HG03439 (cell line): ENCODE measurements around the gene UBL4B.

Experiments
- ATAC-seq: cut with Tn5 transposase; IDR thresholded peaks from one replicate; pipeline ENCODE4 v1.9.1; 2021; ENCODE audit warnings: mild to moderate bottlenecking, moderate library complexity; ENCODE audit not compliant: unreplicated experiment

UBL4B gene

GRCh38 chr1:110112656-110113055, 413 bp downstream of the UBL4B start:
- no peak for ATAC-seq

DNA sequence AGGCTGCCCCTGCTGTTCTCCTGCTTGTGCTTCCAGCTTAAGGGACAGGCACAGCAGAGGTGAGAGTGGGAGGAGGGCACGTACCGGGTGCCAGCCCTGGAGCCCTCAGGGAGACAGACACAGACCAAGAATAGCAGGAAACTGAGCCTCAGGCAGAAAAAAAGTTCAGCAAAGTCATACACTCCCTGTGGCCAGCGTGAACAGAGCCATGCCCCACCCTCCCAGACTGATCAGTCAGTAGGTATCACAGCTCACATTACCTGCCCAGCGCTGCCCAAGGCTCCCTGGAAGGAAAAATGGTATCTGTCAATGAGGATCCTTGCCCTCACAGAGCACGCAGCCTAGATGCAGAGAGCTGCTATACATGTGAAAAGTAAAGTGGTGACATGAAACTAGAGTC, 1.3 kb downstream of the UBL4B start:
- no peak for ATAC-seq

DNA sequence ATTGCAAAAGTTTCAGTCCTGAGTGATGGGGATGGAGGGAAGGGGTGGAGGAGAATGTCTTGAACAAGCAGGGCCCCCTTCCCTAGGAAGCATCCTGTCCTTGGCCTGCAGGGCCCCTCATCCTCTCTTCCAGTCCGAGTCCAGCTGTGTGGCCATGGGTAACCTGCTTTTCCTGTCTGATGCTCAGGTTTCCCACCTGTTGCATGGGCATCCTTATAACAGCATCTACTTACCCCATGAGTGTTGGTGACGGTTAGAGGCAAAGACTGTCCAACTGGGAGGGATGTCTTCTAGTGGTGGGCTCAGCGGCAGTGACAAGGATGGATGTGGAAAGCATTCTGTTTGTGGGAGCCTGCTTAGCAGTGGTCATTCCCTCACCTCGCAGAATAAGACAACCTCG, 1.9 kb downstream of the UBL4B start:
- no peak for ATAC-seq

DNA sequence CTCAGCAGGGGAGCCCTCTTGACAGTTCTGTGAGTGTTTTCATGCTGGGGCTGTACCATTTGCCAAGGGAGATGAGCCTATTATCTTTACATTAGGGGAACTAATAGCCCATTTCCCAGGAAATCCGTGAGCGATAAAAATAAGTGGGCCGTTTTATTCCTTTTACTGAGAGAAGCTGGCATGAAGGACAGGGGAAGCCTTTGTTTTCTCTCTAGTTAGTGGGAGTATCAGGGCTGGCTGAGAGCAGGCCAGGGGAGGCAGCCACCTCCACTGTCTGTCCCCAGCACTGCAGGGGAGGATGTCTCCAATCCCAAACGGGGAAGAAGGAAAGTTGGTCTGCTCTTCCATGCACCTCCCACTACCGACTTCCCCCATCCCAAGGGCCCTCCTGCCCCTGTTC, 2.5 kb downstream of the UBL4B start:
- no peak for ATAC-seq

GRCh38 chr1:110118636-110119396, 6.6 kb downstream of the UBL4B start:
- no peak for ATAC-seq

GRCh38 chr1:110119843-110120242, 7.6 kb downstream of the UBL4B start:
- ATAC-seq, result no peak

GRCh38 chr1:110120960-110121561, 8.8 kb downstream of the UBL4B start:
- ATAC-seq, result no peak

DNA sequence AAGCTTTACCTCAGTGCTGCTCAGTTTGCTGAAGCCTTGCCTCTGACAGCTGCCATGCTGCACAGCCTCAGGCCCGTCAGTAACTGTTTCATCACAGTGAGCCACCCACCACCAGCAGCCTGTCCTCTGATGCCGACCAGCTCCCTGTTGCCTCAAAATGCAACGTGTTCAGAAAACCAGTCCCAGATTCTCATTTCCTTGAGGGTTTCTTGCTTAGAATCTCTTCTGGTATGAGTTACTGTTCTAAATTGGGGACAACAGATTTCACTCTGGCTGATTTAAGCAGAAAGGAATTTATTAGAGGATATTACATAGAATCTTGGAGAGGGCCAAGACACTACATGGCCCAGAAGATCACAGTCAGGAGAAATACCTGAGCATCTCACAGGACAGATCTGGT, 11.0 kb downstream of the UBL4B start:
- ATAC-seq, result no peak

GRCh38 chr1:110125810-110126209, 13.6 kb downstream of the UBL4B start:
- ATAC-seq, result no peak

DNA sequence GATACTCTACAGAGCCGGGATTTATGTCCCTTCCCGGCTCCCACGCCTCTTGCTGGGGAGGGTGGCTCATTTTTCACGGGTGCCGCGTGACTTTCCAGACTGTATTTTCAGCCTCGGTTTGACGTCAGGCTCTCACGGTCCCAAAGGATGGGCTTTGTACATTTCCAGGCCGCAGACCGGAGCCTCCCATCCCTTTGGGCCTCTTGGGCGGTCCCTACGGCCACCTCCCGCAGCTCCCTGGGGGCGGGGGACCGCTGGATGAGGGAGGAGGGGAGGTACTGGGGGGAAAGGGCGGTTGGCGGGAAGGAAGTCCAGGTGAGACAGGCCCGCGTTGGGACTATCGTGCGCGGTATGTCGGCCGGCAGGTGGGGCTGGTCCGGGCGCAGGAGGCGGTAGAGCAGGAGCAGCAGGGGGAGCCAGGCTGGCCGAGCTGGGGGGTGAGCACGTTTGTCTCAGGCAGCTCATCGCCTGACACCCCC, 17.9 kb downstream of the UBL4B start:
- no peak for ATAC-seq

GRCh38 chr1:110130989-110131388, 18.7 kb downstream of the UBL4B start:
- no peak for ATAC-seq

- no peak for ATAC-seq
These were observed 20.4 kb downstream of the UBL4B start for GRCh38 chr1:110132682-110133081.

GRCh38 chr1:110133436-110133835, 21.2 kb downstream of the UBL4B start:
- ATAC-seq, result no peak

DNA sequence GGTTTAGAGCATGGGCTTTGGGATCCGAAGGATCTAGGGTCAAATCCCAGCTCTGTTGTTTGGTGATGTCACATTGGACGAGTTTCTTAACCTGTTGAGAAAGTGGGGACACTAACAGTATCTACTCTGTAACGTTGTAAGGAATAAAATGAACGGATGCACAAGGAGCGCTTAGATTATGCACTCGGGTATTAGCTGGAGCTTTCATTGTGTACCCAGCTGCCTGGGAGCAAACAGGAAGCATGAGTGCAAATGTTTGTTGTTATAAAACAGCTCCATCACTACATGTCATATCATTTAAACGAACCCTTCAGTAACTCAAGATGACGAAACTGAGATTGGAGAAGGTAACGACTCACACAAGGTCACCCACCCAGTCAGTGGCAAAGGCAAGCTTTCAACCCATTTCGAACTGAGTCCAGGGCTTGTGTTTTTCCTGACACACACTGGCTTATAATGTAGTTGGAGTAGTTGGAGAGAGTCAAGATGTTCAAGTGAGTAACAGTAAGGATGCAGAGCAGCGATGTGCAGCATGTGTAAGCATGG, 21.9 kb downstream of the UBL4B start:
- ATAC-seq, result no peak

- no peak for ATAC-seq
These were observed 23.0 kb downstream of the UBL4B start for GRCh38 chr1:110135246-110135645.

DNA sequence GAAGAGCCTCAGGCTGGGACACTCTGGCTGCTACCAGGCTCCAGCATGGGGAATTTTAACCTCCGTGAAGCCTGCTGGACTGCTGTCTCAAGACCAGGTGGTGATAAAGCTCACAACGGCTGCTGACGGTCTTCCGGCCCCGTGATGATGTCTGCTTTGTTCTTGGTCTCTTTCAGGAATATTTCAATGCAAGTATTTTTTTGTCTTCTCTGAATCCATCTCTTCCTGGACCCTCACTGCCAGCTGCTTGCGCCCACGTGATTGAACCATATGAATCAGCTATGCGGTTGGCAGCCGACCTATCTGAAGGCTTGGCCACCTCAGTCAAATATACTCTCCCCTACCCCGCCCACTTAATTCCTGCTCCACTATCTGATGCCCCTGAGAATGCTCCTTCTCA, 23.4 kb downstream of the UBL4B start:
- no peak for ATAC-seq

DNA sequence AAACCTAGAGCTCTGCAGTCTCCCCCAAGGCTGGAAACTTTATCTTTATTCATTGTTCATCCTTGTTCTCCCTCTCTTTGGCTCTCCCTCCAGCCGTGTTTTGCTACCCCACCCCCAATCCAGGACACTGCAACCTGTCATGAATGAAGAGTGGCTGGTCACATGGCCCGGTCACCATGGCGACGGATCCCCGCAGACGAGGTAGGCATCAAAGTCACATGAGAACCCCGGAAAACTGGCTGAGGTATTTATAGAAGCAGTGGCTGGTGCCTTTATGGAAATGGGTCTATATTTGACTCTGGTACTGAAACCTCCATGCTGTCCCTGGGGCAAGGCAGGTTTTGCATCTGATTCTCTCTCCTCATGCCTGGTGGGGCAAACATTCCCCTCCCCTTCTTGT, 24.7 kb downstream of the UBL4B start:
- no peak for ATAC-seq

GRCh38 chr1:110138956-110139355, 26.7 kb downstream of the UBL4B start:
- ATAC-seq, result no peak

GRCh38 chr1:110144366-110144765, 32.1 kb downstream of the UBL4B start:
- ATAC-seq, result no peak

DNA sequence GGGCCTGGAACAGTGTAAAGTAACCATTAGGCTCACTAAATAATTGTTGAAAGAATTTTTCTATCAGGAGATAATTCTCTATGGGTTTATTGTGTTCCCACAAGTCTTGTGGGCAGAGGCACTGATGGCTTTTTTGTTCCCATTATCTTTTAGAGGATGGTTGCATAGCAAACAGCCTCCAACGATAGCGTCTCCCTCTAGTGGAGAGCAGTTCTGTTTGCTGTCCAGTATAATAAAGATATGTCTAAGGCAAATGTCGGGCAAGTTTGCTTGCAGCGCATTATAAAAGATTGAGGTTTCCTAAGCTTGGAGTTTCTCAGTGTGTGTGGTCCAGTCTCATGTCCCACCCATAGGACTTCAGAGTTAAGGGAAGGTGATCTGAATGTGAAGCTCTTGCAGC, 36.7 kb downstream of the UBL4B start:
- ATAC-seq, result no peak

- no peak for ATAC-seq
These were observed 38.3 kb downstream of the UBL4B start, which contains the start of gene SLC6A17 for GRCh38 chr1:110150330-110151174. SLC6A17 (plus strand) TSS chr1:110150494; CDS start chr1:110166930, 16,436 bp downstream.
